CD4-positive, alpha-beta T cell treated with Interleukin-2 at 100 ng/mL for 4 hours (primary cell): Measurements from ENCODE around the gene MED16.

ENCODE experiments used
- DNase-seq: peaks from one replicate; pipeline ENCODE4 v3.0.0-alpha.2; 2020; ENCODE audit warnings: low spot score

MED16 gene, protein sequence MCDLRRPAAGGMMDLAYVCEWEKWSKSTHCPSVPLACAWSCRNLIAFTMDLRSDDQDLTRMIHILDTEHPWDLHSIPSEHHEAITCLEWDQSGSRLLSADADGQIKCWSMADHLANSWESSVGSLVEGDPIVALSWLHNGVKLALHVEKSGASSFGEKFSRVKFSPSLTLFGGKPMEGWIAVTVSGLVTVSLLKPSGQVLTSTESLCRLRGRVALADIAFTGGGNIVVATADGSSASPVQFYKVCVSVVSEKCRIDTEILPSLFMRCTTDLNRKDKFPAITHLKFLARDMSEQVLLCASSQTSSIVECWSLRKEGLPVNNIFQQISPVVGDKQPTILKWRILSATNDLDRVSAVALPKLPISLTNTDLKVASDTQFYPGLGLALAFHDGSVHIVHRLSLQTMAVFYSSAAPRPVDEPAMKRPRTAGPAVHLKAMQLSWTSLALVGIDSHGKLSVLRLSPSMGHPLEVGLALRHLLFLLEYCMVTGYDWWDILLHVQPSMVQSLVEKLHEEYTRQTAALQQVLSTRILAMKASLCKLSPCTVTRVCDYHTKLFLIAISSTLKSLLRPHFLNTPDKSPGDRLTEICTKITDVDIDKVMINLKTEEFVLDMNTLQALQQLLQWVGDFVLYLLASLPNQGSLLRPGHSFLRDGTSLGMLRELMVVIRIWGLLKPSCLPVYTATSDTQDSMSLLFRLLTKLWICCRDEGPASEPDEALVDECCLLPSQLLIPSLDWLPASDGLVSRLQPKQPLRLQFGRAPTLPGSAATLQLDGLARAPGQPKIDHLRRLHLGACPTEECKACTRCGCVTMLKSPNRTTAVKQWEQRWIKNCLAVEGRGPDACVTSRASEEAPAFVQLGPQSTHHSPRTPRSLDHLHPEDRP

DNA sequence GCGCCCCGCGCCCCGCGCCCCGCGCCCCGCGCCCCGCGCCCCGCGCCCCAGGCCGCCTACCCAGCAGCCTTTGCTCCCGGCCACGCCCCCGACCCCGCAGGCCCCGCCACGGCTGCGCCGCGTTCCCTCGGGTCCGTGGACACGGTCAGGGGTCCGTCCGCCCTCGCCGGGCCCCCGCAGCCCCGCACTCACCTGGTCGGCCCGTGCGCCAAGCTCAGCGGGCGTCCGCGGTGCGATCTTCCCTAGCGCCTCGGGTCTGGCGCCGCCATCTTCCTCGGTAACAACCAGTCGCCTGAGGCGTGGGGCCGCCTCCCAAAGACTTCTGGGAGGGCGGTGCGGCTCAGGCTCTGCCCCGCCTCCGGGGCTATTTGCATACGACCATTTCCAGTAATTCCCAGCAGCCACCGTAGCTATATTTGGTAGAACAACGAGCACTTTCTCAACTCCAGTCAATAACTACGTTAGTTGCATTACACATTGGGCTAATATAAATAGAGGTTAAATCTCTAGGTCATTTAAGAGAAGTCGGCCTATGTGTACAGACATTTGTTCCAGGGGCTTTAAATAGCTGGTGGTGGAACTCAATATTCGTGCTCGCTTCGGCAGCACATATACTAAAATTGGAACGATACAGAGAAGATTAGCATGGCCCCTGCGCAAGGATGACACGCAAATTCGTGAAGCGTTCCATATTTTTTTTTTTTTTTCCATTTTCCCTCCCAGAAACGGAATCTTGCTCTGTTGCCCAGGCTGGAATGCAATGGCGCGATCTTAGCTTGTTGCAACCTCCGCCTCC lies at the start of gene MED16, which contains the start of gene RNU6-9:
MED16 (minus strand) TSS at position 294 of the 796 bp plus-strand sequence. CDS start 2,056 bp downstream, outside the sequence.
RNU6-9 (plus strand) TSS at position 591 of the 796 bp plus-strand sequence.
- DNase-seq, result peak; percentile 93

DNA sequence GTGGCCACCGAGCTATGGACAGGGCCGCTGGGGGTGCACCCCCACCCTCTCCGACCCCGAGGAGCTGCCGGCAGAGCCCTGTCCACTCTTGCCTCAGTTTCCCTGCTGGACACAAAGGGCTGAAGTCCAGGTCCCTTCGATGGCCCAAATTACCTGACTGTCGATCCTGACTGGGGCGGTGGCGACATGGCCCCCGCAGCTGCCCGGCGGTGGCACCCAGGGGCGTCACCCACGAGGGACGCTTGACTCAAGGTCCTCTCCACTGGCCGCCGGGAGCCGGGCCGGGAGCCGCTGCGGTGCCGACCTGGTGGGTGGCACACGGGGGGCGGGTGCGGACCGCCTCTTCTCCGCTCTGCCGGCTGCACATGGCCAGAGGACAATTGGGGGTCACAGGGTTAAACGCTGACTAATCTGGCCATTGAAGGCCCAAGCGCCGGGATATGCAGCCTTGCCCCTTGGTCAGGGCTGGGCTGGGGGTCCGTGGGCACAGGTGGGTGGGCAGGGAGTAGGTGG lies 49.2 kb upstream of the MED16 start:
- no peak for DNase-seq

DNA sequence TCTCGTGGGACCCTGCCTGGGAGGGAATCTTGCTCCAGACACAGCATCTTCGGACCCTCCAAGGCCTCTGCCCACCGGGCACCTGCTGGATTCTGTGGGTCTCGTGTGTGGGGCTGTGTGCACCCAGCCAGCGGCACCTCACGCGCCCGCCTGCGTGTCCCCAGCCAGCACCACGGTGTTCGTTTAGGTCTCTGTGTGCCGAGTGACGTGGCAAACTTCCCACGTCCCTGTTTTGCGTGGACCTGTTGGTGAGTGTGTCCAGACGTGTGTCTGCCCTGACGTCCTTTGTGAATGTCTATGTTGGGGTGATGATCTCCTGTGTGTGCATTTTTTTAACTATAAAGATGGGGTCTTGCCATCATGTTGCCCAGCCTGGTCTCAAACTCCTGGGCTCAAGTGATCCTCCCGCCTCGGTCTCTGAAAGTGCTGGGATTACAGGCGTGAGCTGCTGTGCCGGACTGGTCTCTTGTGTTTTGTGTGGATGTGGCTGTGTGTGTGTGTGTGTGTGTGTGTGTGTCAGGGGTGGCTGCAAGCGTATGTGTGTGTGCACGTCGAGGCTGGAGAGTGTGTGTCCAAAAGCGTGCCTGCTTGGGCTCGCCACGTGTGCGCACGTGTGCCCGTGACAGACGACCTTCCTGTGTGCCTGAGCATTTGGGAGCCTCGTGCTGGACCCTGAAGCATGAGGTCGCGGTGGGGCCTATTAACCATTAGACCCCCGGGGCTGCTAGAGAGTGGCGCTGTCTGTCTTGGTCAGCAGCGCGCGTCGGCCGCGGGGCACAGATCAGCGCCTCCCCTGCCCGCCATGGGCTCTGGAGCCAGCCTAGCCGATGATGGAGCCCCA lies 48.5 kb upstream of the MED16 start:
- no peak for DNase-seq

DNA sequence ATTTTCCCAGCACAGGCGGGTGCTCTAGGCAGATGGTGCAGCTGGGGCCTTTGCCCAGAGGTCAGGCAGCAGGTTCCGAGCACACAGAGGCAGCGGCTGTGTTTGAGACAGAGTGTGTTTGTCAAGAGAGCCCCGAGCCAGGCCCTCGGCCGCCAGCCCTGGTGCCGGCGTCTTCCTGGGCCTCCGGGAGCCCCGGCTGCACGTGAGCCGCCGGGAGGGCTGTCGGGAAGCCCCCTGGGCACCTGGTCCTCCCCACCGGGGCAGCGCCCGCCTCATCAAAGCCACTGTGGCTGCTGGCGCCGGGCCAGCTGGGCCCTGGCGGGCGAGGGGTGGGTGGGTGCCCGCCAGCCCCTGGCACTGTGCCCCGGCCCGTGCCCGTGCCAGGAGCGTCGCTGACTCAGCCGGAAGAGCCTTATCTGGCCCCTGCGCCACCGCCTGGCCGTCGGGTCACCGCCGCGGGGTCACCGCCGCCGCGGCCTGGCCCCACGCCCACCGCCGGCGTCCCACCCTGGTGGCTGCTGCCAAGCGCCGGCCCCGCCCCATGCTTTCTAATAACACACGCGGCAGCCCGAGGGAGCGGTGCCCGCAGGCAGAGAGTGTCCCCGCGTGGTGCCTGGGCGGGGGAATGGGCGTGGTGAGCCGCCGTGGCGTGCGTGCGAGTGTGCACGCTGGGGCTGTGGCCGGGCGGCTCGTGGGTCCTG lies 47.8 kb upstream of the MED16 start:
- peak; percentile 76 for DNase-seq

DNA sequence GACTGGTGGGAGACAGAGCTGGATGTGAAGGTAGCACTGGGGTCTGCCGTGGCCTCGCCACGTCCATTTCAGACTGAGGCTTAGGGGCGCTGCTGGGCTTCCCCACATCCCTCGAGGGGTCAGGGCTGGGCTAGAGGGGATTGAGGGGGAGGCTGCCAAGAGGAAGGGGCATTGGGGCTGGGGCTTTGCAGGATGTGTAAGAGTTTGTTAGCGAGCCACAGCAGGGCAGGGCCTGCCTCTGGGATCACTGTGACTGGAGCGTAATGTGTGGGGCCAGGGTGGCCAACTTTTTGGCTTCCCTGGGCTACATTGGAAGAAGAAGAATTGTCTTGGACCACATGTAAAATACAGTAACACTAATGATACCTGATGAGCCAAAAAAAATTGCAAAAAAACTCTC lies 46.9 kb upstream of the MED16 start:
- no peak for DNase-seq

DNA sequence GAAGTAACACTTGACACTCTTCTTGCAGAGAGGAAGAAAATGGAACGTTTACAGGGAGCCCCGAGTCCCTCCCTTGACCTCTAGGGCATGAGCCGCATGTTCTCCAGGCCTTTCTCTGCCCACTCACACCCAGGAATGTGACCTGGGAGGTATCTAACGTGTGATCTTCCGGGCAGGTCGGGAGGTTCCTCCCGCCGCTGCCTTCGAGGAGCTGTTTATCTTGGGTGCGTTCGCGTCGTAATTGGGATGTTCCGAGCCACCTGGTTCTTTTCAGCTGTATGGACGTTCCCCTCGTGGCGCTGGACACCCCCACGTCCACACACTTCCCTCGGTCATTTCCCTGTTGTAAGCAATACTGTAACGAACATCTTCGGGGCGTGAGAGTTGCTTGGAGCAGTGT lies 46.5 kb upstream of the MED16 start:
- DNase-seq, result no peak

DNA sequence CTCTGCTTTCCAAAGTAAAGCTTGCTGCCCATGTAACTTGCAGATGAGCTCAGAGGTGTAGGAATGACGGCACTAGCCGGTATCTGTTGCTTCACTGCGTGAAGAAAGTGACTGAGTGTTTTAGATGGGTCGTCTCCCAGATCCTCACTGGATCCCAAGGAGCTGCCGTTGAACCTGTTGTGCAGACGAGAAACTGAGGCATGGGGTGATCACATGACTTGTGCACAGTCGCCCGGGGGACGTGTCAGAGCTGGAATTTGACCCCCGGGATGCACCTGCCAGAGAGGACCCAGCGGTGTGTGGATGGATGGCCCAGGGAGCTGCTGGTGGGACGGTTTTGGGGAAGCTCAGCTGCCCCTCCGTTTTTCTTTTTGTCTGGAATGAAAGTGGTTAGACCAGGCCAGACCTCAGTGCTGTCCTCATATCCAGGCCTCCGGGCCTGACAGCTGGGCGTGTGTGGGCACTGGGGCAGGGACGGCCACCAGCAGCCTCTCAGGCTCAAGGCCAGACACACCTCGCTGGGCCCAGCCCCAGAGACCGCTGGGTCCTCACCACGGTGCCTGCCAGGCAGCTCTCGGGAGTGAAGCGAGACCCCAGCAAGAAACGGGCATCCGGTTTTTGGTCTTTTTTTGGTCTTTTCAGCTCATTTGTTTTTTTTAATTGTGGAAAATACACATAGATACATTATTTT lies 45.4 kb upstream of the MED16 start:
- DNase-seq, result no peak

DNA sequence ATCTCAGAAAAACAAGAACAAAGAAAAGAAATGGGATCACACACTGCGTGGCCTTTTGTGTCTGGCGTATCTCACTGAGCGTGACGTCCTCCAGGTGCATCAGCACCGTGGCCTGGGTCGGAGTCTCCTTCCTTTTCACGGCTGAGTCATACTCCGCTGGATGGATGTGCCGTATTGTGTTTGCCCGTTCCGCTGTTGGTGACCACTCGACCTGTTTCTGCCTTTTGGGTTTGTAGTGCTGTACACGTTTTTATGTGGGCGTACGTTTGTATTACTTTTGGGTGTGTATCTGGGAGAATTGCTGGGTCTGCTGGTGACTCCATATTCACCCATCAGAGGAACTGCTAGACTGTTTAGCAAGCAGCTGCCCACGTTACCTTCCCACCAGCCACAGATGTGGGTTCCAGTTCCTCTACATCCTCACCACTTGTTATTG lies 44.3 kb upstream of the MED16 start:
- peak; percentile 58 for DNase-seq

DNA sequence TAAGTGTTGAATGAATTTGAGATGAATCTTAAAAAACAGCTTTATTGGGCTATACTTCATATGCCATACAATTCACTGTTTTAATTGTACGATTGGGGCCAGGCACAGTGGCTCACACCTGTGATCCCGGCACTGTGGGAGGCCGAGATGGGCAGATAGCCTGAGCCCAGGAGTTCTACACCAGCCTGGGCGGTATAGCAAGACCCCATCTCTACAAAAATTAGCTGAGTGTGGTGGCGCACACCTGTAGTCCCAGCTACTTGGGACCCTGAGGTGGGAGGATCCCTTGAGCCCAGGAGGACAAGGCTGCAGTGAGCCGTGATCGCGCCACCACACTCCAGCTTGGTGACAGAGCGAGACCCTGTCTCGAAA lies 43.2 kb upstream of the MED16 start:
- no peak for DNase-seq

DNA sequence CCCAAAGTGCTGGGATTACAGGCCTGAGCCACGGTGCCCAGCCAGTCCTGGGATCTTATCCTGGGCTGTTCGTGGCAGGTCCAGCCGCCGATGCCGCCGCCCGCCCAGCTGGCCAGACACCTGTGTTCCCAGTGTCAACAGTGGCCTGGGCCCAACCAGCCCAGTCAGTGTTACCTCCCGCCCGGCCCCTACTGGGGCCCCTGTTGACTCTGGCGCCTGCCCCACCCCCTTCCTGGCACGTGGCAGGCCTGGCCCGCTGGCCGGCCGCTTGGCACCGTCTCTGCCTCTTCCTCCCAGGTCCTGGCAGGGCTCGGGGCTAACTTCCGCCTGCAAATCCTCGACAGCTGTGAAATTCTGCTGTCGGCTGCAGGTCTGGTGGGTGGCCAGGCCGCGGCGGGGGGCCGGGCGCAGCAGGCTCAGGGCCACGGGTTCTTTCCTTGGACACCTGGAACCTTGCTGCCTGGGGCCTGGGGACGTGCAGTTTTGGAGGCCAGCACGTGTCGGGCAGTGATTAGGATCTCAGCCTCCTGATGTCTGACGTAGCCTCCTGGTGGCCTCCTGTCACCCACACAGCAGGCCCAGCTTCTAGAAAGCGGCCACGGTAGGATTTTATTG lies 42.0 kb upstream of the MED16 start:
- no peak for DNase-seq

DNA sequence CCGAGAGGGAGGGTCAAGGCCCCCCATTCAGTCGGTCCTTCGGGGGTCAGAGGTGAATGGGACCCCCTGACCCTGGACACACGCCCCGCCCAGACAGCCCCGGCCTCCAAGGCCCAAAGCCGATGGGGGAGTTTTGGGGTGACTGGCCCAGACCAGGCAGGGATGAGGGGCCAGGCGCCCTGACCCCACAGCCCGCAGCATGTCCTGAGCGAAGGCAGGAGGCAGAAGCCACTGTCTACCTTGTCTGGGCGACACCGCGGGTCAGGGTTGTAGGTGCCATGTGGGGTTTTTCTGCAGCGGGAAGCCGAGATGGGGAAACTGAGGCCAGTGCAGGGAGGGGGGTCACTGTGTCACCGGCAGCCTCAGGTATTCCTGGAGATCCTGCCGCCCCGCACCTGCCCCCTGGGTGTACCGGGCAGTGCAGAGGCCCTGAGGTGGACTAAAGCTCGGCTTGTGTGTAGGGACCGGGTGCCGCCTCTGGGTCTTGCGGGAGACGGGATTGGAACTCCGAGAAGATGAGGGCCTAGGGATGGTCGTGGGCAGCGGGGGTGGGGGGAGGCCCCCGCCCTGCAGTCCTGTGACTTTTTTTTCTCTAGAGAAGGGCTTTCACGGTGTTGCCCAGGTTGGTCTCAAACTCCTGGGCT lies 41.3 kb upstream of the MED16 start:
- no peak for DNase-seq

DNA sequence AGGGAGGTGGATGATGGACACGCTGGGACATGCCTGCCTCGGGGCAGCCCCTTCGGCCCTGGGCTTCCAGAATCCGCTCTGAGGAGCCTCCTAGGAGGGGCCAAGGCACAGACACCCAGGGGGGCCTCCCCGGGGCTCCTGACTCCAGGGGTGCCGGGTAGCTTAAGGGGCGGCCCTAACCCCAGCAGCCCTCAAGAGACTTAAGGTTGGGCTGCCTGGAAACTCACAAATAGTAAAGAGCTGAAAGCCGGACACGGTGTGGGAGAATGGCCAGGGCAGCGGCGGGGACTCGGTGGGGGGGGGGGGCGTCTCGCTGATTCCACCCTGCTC lies 40.5 kb upstream of the MED16 start:
- no peak for DNase-seq

DNA sequence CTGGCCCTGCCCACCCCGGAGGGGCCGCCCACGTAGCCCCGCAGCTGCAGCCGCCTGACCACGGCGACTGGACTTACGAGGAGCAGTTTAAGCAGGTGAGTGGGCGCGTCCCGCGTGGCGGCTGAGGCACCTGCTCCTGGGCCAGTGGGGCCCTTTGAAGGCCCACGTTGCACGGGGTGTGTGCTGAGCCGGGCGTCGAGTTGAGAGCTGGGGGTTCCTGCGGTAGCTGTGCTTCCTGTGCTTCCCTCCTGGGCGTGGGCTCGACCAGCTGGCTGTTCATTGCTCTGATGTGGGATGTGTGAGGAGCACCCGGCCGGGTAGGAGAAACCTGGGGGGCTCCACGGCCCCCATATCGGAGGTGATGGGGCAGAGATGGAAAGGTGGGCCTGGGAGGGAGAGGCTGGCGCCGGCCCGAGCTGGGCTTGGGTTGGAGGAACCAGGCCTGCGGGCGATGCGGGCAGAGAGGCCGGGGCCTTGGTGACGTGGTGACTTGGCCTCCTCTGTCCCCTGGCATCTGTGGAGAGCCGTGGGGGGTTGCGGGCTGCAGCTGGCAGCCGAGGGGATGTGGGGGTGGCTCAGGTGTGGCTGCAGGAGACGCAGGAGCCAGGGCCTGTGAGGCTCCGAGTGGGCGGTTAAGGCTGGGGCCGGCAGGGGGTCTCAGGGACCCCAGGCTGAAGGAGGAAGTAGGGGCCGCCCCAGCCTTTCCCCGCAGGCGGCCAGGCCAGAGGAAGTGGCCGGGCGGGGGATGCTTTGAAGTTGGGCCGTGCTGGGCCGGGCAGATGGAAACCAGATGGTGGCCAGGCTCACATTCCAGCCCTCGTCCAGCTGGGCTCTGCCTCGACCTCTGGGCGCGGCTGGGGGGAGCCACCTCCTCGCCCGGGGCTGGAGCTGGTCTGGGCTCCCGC lies 39.9 kb upstream of the MED16 start:
- DNase-seq, result no peak

DNA sequence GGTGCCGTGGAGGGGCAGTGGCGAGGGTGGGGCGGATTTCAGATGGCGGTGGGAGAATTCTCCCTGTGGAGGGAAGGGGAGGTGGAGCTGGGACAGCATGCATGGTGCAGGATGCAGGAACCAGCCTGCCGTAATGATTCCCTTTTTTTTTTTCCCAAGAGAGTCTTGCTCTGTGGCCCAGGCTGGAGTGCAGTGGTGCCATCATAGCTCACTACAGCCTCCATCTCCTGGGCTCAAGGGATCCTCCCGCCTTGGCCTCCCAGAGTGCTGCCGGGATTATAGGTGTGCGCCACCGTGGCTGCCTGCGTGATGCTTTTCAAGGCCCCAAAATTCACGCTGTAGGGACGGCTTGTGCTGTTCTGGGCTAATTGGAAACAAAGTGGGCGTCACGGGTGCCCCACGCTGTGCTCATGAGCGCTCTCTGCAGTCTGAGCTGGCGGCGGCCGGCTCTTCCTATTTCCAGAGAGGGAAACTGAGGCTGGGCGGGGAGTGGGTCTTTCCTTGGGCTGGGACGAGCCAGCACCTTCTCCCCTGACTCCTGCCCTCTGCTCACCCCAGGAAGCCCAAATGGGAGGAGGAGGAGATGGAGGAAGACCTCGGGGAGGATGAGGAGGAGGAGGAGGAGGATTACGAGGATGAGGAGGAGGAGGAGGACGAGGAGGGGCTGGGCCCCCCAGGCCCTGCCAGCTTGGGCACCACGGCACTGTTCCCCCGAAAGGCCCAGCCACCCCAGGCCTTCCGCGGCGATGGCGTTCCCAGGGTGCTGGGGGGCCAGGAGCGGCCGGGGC lies 39.1 kb upstream of the MED16 start:
- no peak for DNase-seq

DNA sequence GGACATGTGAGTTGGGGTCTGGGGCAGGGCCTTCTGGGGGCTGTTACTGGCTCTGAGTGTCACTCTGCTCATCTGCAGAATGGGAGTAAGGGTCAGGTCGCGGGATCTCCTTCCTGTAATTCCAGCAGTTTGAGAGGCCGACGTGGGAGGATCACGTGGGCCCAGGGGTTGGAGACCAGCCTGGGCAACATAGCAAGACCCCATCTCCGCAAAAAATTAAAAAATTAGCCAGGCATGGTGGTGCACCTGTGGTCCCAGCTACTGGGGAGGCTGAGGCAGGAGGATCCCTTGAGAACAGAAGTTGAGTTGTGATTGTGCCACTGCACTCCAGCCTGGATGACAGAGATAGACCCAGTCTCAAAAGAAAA lies 36.9 kb upstream of the MED16 start:
- DNase-seq, result no peak

DNA sequence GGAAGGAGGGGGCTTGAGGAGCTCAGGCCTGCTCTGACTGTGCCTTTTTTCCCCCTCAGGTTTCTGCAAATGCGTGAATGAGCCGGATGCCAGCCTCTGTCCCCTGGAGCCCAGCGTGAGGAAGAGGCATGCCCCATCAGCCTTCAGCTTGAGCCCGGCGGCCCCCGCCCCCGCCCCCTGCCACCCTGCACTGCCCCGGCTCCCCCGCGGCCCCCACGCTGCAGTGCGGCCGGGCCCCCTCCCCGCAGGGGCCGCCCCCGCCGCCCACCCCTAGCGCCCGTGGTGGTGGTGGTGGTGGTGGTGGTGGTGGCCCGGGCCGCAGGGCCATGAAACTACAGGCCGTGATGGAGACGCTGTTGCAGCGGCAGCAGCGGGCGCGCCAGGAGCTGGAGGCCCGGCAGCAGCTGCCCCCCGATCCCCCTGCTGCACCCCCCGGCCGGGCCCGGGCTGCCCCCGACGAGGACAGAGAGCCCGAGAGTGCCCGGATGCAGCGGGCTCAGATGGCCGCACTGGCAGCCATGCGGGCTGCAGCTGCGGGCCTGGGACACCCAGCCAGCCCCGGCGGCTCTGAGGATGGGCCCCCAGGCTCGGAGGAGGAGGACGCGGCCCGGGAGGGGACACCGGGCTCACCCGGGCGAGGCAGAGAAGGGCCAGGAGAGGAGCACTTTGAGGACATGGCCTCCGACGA lies 36.4 kb upstream of the MED16 start:
- DNase-seq, result no peak
